Breast epithelium (tissue), 3 donors: Measurements from ENCODE around the gene PLCB4.

Experiments
- CTCF ChIP-seq, 3 donors: fragments of 450-650 bp; IDR thresholded peaks; one replicate each; pipeline ENCODE4 v1.5.1; 2016 to 2017; ENCODE audit warnings: antibody characterized with exemption in 3 of 3, mild to moderate bottlenecking in 3 of 3, moderate library complexity in 3 of 3
- POLR2A ChIP-seq: fragments of 450-650 bp; IDR thresholded peaks from one replicate; pipeline ENCODE4 v1.6.1; 2016; ENCODE audit warnings: antibody characterized with exemption, mild to moderate bottlenecking, moderate library complexity
- POLR2AphosphoS5 ChIP-seq, 3 donors: sonication (generic); formaldehyde crosslinking; IDR thresholded peaks; one replicate each; pipeline ENCODE4 v1.6.1; 2017; ENCODE audit warnings: antibody characterized with exemption in 3 of 3

- TF ChIP-seq CTCF (IDR thresholded peaks at IDR 0.05) = no peak
- TF ChIP-seq POLR2AphosphoS5 (IDR thresholded peaks at IDR 0.05) = no peak
- no peak for TF ChIP-seq POLR2A
Measured at GRCh38 chr20:9110916-9111432, 42.1 kb downstream of the PLCB4 start.
